Stomach (tissue), 4 donors: Measurements from ENCODE around the gene KIAA1191.

ENCODE experiments used
- CTCF ChIP-seq, 7 experiments: fragments of 450-650 bp in 4 of 7; fragments of 200-600 bp in 3 of 7; sonication (generic) in 3 of 7; IDR thresholded peaks; one replicate each; pipeline ENCODE4 v1.5.1; 2016 to 2019; ENCODE audit warnings: antibody characterized with exemption in 7 of 7, control low read depth in 2 of 7, mild to moderate bottlenecking in 1 of 7
- POLR2A ChIP-seq, 4 donors: fragments of 450-650 bp; IDR thresholded peaks; one replicate each; pipeline ENCODE4 v1.6.1; 2016; ENCODE audit warnings: antibody characterized with exemption in 4 of 4, control low read depth in 2 of 4, mild to moderate bottlenecking in 1 of 4, moderate library complexity in 1 of 4
- POLR2AphosphoS5 ChIP-seq, 3 donors: sonication (generic); formaldehyde crosslinking; IDR thresholded peaks; one replicate each; pipeline ENCODE4 v1.6.1; 2016; ENCODE audit warnings: antibody characterized with exemption in 3 of 3

DNA sequence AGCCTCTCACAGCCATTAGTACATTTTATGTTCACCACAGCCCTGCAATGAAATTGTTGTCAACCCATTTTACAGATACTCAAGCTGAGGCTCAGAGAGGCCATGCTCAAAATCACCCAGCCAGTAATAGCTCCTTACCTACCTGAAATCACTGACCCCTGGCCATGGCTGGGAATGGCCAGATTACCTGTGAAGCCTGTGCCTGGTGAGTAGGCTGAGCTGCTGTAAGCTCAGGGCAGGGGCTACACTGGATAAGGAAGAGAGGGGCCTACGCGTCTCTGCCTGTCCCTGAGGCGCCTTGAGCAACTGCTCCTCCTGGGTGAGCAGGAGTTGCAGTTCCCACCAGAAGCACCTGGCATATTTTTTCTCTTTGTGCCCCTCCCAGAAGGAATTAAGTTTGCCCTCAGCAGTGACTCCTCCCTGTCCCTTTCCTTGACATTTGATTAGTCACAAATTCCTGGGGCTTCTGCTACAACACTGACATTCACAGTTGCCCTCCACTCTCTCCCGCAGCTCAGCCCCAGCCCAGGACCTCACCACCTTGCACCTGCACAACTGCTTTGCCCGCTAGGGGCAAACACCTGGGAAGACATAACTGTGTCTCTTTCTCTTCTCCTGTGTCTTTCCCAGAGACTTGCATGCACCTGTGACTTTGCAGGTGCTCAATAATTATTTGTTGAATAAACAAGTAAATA, 49.1 kb upstream of the KIAA1191 start:
- TF ChIP-seq CTCF (IDR thresholded peaks at IDR 0.05) (no peak), POLR2AphosphoS5 (IDR thresholded peaks at IDR 0.05) (peak in 1 of 3 donors; percentile 3), POLR2A (IDR thresholded peaks at IDR 0.05) (no peak)
